G401.6 (cell line): ENCODE data around the gene FGF22.
"Not testable (repeated sequence)": the region's sequence is repeated elsewhere in the genome, so short reads cannot be mapped to it uniquely, and the experiment has no call there.

ENCODE experiments used
- FAIRE-seq: peaks from 2 replicates; lab custom pipeline; 2012; peaks lifted over from hg19 to GRCh38; lab: Jason Lieb, UNC

The FGF22 gene

DNA sequence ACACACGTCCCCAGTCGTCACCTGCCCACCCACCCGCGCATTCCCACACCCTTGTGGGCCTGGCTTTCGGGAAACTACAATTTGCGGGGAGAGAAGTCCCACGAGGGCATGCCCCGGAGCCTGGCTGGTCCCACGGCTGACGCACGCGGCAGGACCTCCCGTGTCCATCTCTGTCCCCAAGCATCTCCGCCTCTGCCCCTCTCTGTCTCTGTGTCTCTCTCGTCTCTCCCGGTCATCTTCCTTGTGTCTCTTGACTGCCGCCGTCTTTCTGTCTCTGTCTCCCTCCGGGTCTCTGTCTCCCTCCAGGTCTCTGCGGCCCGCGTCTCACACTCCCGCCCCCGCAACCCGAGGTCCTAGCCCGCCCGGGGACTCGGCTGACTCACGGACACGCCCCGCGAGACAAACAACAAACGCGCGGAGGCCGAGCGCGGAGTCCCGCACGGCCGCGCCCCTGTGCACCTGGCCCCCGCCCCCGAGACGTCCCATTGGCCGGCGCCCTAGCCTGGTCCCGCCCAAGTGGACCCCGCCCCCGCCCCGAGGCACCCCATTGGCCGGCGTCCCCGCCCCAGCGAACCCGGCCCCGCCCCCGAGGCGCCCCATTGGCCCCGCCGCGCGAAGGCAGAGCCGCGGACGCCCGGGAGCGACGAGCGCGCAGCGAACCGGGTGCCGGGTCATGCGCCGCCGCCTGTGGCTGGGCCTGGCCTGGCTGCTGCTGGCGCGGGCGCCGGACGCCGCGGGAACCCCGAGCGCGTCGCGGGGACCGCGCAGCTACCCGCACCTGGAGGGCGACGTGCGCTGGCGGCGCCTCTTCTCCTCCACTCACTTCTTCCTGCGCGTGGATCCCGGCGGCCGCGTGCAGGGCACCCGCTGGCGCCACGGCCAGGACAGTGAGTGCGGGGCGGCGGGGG, at the start of gene FGF22:
Gene FGF22 (plus strand): TSS at position 627 of the 908 bp plus-strand sequence. CDS start 47 bp downstream, at position 674.
- no peak for FAIRE-seq

DNA sequence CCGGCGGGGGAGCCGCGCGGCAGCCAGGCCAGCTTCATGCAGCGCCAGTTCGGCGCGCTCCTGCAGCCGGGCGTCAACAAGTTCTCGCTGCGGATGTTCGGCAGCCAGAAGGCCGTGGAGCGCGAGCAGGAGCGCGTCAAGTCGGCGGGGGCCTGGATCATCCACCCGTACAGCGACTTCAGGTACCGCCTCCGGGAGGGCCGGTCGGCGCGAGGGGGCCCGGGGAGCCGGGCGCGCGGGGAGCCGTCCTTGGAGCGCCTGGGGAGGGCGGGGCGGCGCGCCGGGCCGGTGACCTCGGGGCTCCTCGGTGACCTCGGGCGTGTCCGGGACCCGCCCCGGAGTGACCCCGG, 49.3 kb upstream of the FGF22 start:
- FAIRE-seq, result no peak

- FAIRE-seq, result no peak
Measured at GRCh38 chr19:590750-591098, 49.0 kb upstream of the FGF22 start.

DNA sequence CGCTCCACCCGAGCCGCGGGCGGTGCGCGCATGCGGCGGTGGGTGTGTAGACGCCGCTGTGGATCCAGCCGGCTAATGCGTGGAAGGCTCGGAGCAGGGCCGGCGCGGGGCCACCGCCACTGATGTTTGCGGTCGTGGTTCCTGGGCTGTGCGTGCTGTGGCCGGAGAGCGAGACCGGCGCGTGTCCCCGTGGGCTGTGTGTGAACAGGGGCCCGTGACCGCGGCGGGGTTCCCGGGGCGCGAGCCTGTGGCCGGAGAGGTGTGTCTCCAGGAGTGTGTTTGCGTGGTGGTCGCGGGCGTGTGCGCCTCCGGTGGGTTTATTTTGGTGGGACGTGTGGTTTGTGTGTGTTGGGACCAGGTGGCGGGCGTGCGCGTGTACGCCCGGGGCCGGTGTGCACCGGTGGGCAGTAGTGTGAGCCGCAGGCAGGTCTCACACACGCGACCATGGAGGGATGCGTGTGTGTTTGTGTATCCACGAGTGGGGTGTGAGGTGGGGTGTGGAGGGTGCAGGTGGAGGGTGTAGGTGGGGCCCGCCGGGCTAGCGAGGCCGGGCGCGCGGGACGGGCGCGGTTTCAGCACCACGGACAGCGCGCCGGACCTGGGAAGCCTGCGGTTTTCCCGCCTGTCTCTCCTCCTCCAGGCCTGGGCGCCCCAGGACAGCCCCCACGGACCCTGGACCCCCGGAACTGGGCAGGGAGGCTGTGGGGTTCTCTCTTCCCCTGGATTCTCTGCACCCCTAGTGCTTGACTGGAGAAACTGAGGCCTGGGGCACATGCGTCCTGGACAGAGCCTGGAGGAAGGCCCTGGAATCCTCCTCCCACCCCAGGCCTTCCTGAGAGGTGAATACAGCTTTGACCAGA, 48.4 kb upstream of the FGF22 start:
- no peak for FAIRE-seq

DNA sequence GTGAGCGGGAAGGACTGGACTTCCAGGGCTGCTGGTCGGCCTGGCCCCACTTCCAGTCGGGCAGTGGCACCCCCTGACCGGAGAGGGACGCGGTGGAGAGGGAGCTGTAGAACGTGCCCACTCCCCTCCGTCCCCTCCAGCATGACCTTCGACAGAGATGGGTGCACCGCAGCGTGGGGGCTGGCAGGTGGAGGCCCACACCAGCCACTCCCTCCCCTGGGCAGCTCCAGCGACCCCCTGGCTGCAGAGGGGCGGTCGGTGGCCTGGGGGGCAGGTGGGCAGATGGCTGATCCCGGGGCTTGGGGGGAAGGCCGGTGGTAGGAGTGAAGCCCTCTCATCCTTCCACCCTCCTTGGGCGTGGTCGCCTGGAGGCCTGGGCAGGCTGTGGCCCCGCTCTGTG, 47.6 kb upstream of the FGF22 start:
- FAIRE-seq, result no peak

DNA sequence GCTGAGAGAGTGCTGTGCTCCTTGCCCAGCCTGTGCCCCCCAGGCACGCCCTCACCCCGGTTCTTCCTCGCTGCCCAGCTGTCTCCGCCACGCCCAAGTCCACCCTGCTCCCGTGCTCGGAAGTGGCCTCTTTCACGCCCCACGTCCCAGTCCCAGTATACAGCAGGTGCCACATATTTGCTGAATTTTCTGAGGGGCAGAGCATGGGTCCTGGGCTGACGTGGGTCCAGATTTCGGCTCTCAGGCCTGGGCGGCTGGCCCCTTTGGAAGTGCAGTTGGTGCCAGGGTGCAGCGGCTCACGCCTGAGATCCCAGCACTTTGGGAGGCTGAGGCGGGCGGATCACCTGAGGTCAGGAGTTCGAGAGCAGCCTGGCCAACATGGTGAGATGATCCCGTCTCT, 46.6 kb upstream of the FGF22 start:
- FAIRE-seq, result no peak

GRCh38 chr19:593505-593904, 46.2 kb upstream of the FGF22 start:
- FAIRE-seq, result no peak

GRCh38 chr19:594265-594870, 45.3 kb upstream of the FGF22 start:
- FAIRE-seq, result no peak

DNA sequence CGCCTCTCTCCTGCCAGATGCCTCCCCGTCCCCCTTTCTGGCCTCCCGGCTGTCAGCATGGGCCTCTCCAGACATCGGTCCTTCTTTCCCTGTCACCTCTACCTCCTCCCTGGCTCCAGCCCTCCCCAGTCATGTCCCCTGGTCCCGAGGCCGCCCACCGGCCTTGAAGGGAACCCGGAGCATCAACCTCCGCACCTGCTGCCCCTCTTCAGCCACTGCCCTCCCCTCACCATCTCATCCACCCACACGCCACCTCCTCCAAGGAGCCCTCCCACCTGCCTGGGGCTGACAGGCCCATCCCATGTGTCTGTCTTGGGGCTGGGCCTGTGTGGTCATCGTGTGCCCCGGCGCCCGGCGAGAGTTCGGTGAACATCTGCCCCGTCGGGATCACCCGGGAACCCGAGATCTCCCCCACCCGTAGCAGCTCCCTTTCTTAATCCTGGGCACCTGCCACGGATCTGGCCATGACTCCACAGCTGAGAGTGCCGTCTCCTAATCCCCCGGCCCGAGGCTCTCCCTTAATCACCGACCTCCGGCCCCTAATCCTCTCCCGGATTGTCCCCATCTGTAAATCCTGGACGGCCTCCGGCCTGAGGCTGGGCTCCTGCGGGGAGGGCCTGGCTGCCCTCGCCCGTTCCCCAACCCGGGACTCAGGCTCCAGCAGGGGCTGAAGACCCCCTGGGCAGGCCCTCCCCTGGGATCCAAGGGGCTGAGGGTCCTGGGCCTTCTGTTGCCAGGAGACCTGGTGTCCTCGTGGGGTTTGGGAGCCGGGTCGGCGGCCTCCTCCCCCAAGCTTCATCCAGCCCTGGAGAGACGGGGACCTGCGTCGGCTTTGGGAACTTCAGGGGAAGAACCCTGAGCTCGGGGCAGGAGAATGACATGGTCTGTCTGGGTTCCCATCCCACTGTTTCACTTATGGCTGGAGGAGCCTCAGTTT, 44.1 kb upstream of the FGF22 start:
- no peak for FAIRE-seq

GRCh38 chr19:596263-596655, 43.4 kb upstream of the FGF22 start:
- no peak for FAIRE-seq

DNA sequence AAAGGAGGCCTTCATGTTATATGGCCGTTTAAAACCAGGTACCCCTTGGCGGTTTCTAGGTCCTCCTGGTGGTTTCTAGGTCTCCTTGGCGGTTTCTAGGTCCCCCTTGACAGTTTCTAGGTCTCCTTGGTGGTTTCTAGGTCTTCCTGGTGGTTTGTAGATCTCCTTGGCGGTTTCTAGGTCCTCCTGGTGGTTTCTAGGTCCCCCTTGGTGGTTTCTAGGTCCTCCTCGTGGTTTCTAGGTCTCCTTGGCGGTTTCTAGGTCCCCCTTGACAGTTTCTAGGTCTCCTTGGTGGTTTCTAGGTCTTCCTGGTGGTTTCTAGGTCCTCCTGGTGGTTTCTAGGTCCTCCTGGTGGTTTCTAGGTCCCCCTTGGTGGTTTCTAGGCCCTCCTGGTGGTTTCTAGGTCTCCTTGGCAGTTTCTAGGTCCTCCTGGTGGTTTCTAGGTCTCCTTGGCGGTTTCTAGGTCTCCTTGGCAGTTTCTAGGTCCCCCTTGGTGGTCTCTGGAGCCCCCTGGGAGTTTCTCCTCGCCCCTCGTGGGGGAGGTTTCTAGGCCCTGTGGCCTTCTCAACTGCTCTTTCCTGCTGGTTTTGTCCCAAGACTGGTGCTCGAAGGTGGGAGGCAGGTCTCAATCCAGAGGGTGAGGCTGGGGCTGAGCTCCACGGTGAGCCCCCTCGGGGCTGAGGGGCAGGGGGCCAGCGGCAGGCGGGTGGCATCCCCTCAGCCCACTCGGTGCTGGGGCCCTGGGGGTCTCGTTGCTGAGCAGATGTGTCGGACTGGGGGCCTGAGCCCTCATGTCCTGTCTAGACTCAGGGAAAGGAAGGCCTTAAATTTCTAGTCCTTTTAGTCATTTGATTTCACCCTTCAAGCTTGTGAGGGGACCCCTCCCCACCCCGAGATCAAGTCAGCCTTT, 42.0 kb upstream of the FGF22 start:
- FAIRE-seq, result peak; percentile 96

DNA sequence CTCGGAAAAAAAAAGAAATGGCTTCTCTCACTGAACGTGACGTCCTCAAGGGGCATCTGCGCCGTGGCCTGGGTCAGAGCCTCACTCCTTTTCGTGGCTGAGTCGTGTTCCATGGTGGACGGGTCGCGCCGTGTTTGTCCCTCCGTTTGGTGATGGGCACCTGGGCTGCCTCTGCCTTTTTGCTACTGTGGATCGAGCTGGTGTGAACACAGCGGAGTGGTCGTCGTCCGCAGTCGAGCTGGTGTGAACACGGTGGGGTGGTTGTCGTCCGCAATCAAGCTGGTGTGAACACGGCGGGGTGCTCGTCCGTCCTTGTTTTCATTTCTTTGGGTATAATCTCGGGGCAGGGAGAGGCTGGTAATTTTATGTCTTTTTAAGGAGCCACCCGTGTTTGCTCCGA, 38.4 kb upstream of the FGF22 start:
- FAIRE-seq, result no peak

GRCh38 chr19:601790-602189, 37.9 kb upstream of the FGF22 start:
- no peak for FAIRE-seq

DNA sequence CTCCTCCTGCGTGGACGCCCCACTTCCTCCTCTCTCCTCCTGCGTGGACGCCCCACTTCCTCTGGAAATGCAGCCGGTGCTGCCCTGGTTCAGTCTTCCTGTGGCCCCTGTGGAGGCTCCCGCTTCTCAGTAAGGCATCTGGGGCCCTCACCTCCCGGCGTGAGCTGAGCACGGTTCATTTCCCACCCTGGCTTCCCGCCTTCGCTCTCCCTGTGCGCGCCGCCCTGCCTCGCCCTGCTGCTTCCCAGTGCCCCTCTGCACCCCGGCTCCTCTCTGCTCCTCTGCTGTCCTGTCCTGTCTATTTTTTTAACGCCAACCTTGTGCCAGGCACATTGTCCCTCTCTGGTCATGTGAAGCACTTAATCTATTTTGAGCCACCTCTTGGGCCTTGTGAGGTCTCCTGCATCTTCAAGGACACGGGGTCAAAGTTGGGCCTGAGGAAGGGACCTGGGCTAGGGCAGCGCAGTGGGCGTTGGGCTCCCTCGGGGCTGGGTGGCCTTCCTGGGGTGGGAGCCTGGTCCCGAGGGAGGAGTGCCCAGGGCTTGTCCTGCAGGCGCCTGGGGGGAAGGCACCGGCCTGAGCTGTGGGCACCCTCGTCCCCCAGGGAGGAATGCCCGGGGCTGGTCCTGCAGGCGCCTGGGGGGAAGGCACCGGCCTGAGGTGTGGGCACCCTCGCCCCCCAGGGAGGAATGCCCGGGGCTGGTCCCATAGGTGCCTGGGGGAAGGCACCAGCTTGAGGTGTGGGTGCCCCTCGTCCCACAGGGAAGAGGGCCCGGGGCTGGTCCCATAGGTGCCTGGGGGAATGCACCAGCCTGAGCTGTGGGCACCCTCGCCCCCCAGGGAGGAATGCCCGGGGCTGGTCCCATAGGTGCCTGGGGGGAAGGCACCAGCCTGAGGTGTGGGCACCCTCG, 37.0 kb upstream of the FGF22 start:
- no peak for FAIRE-seq

DNA sequence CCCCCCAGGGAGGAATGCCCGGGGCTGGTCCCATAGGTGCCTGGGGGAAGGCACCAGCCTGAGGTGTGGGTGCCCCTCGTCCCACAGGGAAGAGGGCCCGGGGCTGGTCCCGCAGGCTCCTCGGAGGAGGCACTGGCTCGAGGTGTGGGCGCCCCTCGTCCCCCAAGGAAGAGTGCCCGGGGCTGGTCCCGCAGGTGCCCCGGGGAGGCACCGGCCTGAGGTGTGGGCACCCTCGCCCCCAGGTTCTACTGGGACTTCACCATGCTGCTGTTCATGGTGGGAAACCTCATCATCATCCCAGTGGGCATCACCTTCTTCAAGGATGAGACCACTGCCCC, 36.4 kb upstream of the FGF22 start:
- FAIRE-seq, result not testable (repeated sequence)

DNA sequence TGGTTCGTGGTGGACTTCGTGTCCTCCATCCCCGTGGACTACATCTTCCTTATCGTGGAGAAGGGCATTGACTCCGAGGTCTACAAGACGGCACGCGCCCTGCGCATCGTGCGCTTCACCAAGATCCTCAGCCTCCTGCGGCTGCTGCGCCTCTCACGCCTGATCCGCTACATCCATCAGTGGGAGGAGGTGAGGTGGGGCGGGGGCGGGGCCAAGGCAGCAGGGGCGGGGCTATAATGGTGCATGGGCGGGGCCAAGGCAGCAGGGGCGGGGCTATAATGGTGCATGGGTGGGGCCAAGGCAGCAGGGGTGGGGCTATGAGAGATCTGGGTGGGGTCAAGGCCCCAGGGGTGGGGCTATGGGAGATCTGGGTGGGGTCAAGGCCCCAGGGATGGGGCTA, 35.9 kb upstream of the FGF22 start:
- not testable (repeated sequence) for FAIRE-seq

DNA sequence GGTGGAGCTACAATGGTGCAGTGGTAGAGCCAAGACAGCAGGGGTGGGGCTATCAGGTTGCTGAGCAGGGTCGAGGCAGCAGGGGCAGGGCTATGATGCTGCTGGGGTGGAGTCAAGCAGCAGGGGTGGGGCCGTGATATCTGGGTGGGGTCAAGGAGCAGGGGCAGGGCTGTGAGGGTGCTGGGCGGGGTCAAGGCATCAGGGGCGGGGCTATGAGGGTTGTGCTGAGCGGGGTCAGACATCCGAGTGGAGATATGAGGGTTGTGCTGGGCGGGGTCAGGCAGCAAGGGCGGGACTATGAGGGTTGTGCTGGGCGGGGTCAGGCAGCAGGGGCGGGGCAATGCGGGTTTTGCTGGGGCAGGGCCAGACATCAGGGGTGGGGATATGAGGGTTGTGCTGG, 35.3 kb upstream of the FGF22 start:
- FAIRE-seq, result no peak

- not testable (repeated sequence) for FAIRE-seq
Measured at GRCh38 chr19:605061-605971, 34.4 kb upstream of the FGF22 start.
